Body of pancreas (tissue), 4 donors: ENCODE data around the gene CDC45. TPM values are rescaled to one million over a fixed set of nuclear protein-coding genes. Genes with fewer than 3 reads are reported as not detected.

Experiments
- ATAC-seq: fragments of 150-250 bp; one replicate; pipeline ENCODE4 v1.9.1; 2016
- DNase-seq, 4 donors: peaks; one replicate each; pipeline ENCODE4 v3.0.0-alpha.2; 2019
- H3K27ac ChIP-seq, 4 donors: fragments of 200-600 bp; sonication (generic); 1 replicate in 3 of 4; 2 replicates in 1 of 4; pipeline versions ENCODE4 v1.5.1 to v1.6.1; 2016 to 2019; ENCODE audit warnings: mild to moderate bottlenecking in 1 of 4, mixed read lengths in 1 of 4, moderate library complexity in 1 of 4
- H3K27me3 ChIP-seq, 2 donors: fragments of 200-600 bp; sonication (generic); one replicate each; pipeline ENCODE4 v1.6.0; 2016; ENCODE audit warnings: mild to moderate bottlenecking in 1 of 2
- H3K36me3 ChIP-seq, 2 donors: fragments of 200-600 bp; sonication (generic); replicated peaks in 1 of 2; 2 replicates each; pipeline ENCODE4 v1.5.1; 2016; ENCODE audit warnings: low read depth in 2 of 2; ENCODE audit not compliant: insufficient read depth in 1 of 2
- H3K4me1 ChIP-seq: fragments of 200-600 bp; sonication (generic); one replicate; pipeline ENCODE4 v1.6.0; 2016
- H3K4me3 ChIP-seq, 2 donors: fragments of 200-600 bp; sonication (generic); 1 replicate in 1 of 2; 2 replicates in 1 of 2; pipeline ENCODE4 v1.5.1; 2016 to 2019
- H3K9me3 ChIP-seq, 3 donors: fragments of 200-600 bp; sonication (generic); 1 replicate in 2 of 3; 2 replicates in 1 of 3; pipeline ENCODE4 v1.5.1; 2016
- CTCF ChIP-seq, 7 experiments: fragments of 450-650 bp in 4 of 7; fragments of 200-600 bp in 3 of 7; sonication (generic) in 3 of 7; IDR thresholded peaks; one replicate each; pipeline ENCODE4 v1.5.1; 2016 to 2019; ENCODE audit warnings: antibody characterized with exemption in 7 of 7
- POLR2A ChIP-seq, 3 donors: fragments of 450-650 bp; IDR thresholded peaks; one replicate each; pipeline ENCODE4 v1.6.1; 2016; ENCODE audit warnings: antibody characterized with exemption in 3 of 3, mild to moderate bottlenecking in 2 of 3
- WGBS, 2 donors: methylation state at CpG; one replicate each; pipeline ENCODE4 v1.1.5; 2017; 5-methylcytosine and 5-hydroxymethylcytosine counted together
- intact Hi-C: fragments of 100-400 bp; cut with DNase I; formaldehyde crosslinking; loops from one replicate; pipeline ENCODE4 v1.15.1; 2023
- total RNA-seq, 2 donors: library from RNA; depleted of rRNA; stranded (reverse); fragments of >200 nt; gene quantifications; one replicate each; pipeline ENCODE4 v1.1.0, GENCODE V29; 2016

The CDC45 gene
- total RNA-seq, 2 donors from 2014 or later: not detected

DNA sequence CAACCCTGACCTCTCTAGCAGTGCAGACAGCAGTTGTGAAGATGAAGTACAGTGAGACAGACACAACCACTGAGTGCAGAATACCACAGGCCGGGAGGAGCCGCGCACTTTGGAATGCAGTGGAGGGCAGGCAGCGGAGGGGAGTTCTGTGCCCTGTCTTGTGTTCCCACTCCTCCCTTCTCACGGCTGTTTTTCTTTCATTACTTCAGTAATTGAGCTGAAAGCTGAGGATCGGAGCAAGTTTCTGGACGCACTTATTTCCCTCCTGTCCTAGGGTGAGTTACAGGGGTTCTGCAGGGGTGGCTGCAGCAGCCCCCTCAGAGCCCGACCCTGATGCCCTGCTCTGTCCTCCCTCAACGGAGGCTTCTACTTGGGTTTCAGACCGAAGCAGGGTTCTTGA is 38.9 kb downstream of the CDC45 start:
- no peaks in the 10 kb centered on the region for H3K9me3 ChIP-seq
- WGBS, 2 donors: 84 to 85% methylated on average over 8 to 10 of the region's 10 CpGs
- intact Hi-C loops: no loop called here
- DNase-seq (no peak), ATAC-seq (no peak)
- H3K36me3 ChIP-seq: no peaks in the 10 kb centered on the region
- H3K4me3 ChIP-seq: no peak overlapping the region
- no peak overlapping the region for H3K27ac ChIP-seq
- no peak for TF ChIP-seq POLR2A (IDR thresholded peaks at IDR 0.05)
- TF ChIP-seq CTCF (IDR thresholded peaks at IDR 0.05): no peak
- H3K27me3 ChIP-seq: no peaks in the 10 kb centered on the region
- H3K4me1 ChIP-seq: peaks cover 6% of the 10 kb centered on the region

GRCh38 chr22:19519041-19519926 is 39.6 kb downstream of the CDC45 start:
- Histone ChIP-seq H3K9me3 (no peaks in the 10 kb centered on the region), H3K27me3 (peaks cover 0 to 3% of the 10 kb centered on the region in 2 donors), H3K4me1 (peaks cover 13% of the 10 kb centered on the region), H3K36me3 (no peaks in the 10 kb centered on the region), H3K4me3 (no peak overlapping the region), H3K27ac (no peak overlapping the region)
- TF ChIP-seq CTCF (IDR thresholded peaks at IDR 0.05) (no peak), POLR2A (IDR thresholded peaks at IDR 0.05) (no peak)
- 74 to 87% methylated on average over 6 to 17 of the region's 17 CpGs for WGBS, 2 donors
- intact Hi-C loops: no loop called here
- ATAC-seq (no peak), DNase-seq (no peak)

DNA sequence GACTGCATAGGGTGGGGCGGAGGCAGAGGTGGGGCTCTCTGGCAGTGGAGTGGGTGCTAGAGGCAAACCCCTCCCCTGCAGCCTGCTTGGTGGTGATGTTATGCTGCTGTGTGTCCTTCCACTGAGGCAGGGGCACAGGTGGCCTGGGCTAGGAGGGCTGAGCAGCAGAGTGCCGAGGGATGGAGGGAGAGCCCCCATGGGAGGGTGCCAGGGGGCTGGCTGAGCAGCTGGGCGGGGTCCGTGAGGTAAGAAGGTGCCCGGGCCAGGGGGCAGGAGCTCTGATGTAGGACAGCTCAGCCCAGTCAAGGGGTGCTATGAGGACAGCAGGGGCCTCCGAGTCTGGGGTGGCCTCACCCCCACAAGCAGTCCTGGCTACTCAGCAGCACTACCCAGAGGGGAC is 40.3 kb downstream of the CDC45 start:
- H3K4me1 ChIP-seq: peaks cover 16% of the 10 kb centered on the region
- no peak for DNase-seq
- no peak overlapping the region for H3K4me3 ChIP-seq
- WGBS, 2 donors: 88 to 94% methylated on average over 4 to 6 of the region's 6 CpGs
- H3K9me3 ChIP-seq: no peaks in the 10 kb centered on the region
- peaks cover 0 to 7% of the 10 kb centered on the region in 2 donors for H3K27me3 ChIP-seq
- no peak for ATAC-seq
- intact Hi-C loops: no loop called here
- no peak overlapping the region for H3K27ac ChIP-seq
- no peaks in the 10 kb centered on the region for H3K36me3 ChIP-seq
- no peak for TF ChIP-seq CTCF (IDR thresholded peaks at IDR 0.05)

DNA sequence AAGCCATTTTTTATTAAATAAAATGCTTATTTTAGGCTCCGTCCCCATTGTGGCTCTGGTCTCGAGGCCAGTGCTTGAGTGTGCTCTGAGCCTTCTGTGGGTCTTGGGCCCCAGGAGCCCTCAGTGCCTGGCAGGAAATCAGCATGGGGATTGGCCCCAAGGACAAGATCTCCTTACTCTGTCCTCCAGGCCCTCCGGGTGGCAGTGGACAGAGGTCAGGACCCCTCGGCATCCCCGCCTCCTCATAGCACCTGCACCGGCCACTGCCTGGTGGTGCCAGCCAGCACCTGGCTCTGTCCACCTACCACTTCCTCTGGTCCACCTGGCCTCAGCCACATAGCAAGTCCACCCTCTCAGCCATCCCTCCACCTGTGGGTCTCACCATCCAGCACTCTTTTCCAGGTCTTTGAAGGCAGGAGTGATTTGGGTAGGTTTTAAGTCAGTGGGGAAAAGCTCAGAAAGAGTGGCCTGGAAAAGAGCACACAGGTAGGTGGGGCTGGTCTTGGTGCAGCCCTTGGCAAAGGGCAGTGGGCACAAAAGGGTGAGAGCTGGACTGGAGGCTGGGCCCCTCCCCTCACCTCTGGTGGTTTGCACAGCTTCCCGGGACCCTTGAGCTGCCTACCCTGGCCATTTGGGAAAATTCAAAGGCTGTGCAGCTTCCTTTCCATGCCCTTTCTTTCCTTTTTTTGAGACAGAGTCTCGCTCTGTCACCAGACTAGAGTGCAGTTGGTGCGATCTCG is 41.0 kb downstream of the CDC45 start:
- H3K9me3 ChIP-seq: no peaks in the 10 kb centered on the region
- no peak overlapping the region for H3K4me3 ChIP-seq
- no peaks in the 10 kb centered on the region for H3K36me3 ChIP-seq
- TF ChIP-seq CTCF (IDR thresholded peaks at IDR 0.05): no peak
- no peak for DNase-seq
- no peak for ATAC-seq
- H3K27ac ChIP-seq: no peak overlapping the region
- peaks cover 0 to 7% of the 10 kb centered on the region in 2 donors for H3K27me3 ChIP-seq
- H3K4me1 ChIP-seq: peaks cover 16% of the 10 kb centered on the region
- intact Hi-C loops: no loop called here
- WGBS, 2 donors: 95 to 99% methylated on average over 9 to 10 of the region's 10 CpGs
